Dermis microvascular lymphatic vessel endothelial cell (primary cell): ENCODE results near the gene MPZL1. TPM values are rescaled to one million over a fixed set of nuclear protein-coding genes. Genes with fewer than 3 reads are reported as not detected.
A peak's percentile ranks its signal among the peaks of the same experiment; 100 is the strongest.
"Not testable (repeated sequence)": the region's sequence is repeated elsewhere in the genome, so short reads cannot be mapped to it uniquely, and the experiment has no call there.

Experiments
- DNase-seq, 2 donors: peaks; one replicate each; pipeline versions ENCODE4 v3.0.0 to v3.0.0-alpha.2; 2010; ENCODE audit warnings: low read depth in 2 of 2
- total RNA-seq: library from RNA; depleted of rRNA; stranded (reverse); fragments of >200 nt; gene quantifications from 2 replicates; pipeline ENCODE4 v1.2.1, GENCODE V29; 2014

The MPZL1 gene
- total RNA-seq, 1 donor from 2014 or later, result 107 TPM

DNA sequence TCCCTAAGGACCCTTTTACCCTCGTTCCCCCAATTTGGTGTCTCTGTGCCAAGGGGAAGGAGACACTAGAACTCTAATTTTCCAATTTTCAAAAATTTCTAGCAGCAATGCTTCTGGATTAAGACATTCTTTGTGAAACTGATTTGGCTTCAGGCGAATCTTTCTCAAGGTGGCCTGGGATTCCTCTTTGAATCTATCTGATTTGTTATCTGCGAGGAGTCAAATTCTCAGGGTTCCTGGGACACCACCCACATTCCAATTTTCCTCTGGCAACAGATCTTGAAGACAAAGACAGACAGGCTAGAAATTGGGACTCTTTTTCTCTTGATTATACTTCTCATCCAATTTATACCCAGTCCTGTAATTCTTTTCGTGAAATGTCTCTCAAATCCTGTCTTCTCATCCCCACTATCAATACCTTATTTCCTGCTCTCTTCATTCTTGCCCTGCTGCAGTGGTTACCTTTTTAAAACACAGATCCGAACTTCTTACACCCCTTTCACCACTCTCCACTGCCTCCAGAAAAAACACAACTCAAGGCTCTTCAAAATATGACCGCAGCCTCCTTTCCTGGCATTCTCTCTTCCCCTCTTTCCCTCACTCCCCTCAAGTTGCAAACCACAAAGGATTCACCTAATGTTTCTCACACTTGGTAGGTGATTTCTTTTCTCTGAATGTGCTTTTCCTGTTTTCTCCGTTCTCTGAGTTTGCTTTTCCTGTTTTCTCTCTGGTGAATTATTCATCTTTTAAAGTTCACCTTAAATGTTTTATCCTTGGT, 2.7 kb upstream of the MPZL1 start:
- DNase-seq, result no peak

- DNase-seq, result not testable (repeated sequence)
Measured at GRCh38 chr1:167719715-167720421, 1.9 kb upstream of the MPZL1 start.

GRCh38 chr1:167720965-167721616, 691 bp upstream of the MPZL1 start:
- peak in 1 of 2 donors; percentile 66 for DNase-seq

DNA sequence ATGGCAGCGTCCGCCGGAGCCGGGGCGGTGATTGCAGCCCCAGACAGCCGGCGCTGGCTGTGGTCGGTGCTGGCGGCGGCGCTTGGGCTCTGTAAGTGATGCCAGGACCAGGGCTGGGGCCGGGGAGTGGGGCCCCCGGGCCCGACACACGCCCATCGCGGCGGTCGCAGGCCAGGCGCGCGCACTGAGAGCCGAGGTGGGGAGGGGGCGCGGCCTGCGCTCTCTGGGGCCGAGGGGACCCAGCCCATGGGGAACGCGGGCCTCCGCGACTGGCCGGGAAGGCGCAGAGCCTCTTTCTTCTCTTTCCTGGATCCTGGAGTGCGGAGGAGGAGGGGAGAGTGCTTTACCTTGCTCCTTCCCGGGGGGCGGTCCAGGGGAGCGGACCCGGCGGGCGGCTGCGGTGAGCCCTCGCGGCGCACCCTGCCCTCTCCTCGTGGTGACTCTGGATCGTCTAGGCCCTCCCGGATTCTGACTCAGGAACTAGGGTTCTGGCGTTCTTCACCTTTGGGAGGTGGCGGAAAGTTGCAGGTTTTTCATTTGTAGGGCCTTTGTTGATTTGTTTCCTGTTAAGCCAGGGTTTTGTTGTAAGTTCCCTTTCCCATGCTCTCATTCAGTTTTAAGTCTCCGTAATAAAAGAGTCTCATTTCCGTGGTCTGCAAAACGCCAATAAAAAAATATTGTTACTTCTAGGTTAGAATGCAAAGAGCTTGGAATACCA, 529 bp downstream of the MPZL1 start:
- peak in 1 of 2 donors; percentile 65 for DNase-seq

DNA sequence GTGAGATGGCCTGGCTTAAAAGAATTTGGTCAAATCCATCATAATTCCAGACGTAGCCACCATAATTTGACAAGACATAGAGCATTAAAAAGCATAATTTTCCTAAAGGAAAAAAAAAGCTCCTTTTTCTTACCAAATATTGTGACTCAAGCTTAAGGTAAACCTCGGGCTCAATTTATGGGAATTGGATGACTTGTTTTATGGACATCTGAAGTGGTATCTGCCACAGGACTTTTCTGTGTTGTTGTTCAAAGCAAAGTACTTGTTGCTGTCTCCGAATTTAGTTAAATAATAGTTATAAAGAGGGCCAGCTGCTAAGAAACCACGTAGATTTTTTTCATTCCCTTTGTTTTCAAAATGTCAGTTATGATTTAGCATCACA, 1.1 kb downstream of the MPZL1 start:
- no peak for DNase-seq

DNA sequence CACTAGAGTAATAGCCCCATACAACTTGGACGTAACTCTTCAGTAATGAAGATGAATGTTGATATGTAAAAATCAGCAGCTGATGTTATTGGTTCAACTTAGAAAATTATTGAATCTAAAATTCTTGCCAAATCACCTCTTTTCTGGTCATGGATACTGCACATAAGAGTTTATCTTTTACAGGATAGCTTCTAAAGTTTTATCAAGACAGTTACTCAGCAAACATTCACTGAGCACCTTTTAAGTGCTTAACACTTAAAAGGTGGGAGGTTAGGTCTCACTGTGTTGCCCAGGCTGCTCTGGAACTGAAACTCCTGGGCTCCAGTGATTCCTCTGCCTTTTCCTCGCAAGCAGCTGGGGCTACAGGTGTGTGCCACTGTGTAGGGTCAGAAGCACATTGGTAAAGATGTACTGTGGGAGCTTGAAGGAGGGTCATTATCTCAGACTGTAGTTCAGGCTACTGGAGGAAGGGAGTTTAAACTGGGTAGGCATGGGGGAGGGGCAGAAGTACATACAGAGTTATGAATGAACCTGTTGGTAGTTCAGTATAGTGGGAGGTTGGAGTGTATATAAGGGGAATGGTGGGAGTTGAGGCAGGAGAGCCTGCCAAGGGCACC, 2.0 kb downstream of the MPZL1 start:
- DNase-seq, result no peak

GRCh38 chr1:167726008-167726407, 4.2 kb downstream of the MPZL1 start:
- no peak for DNase-seq

DNA sequence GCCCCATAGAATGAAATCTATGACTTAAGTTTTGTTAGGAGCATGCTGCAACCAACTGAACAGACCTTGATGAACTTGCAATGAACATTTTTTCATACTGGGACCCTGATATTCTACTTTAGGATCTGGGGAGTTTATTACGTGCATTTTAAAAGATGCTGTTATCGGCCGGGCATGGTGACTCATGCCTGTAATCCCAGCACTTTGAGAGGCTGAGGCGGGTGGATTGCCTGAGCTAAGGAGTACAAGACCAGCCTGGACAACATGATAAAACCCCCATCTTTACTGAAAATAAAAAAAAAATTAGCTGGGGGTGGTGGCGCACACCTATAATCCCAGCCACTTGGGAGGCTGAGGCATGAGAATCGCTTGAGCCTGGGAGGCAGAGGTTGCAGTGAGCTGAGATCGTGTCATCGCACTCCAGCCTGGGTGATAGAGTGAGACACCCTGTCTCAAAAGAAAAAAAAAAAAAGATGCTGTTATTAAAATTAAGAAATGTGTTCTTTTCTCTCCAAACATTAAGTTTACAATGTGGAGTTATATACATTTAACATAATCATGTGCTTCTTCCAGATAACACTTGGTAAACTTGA, 7.1 kb downstream of the MPZL1 start:
- no peak for DNase-seq

- DNase-seq, result no peak
Measured at GRCh38 chr1:167734227-167734626, 12.4 kb downstream of the MPZL1 start.

- DNase-seq, result no peak
Measured at GRCh38 chr1:167734841-167735240, 13.1 kb downstream of the MPZL1 start.

DNA sequence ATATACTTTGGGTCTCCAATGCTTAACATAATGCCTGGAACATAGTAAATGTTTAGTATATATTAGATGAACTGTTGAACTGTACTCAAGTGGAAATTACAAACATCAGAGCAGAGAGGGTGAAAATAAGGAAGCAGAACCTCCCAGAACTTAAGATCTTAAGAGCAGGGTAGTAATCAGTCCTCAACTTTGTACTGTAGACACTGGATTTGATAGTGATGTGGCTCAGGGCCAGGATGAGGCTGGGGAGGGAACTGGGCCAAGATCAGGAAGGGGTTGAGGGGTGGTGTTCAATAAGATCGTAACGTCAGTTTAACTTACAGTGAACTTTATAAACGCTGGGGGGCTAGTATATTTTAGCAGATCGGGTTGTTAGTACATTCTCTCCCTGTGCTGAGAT, 15.4 kb downstream of the MPZL1 start:
- DNase-seq, result no peak

DNA sequence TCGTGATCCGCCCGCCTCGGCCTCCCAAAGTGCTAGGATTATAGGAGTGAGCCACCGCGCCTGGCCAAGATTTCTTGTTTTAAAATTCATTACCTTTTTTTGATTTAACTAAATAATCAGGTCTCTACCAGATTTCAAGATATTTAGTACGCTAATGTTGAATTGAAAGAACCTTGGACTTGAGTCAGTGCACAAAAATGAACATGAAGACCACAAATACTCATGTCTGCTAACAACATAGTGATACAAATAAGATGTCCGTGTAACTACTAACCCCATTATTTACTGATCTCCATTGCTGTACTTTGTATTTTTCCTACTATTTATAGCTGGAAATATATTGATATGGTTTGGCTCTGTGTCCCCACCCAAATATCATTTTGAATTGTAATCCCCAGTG, 16.4 kb downstream of the MPZL1 start:
- no peak for DNase-seq

GRCh38 chr1:167739752-167740151, 18.0 kb downstream of the MPZL1 start:
- DNase-seq, result peak in 1 of 2 donors; percentile 32

DNA sequence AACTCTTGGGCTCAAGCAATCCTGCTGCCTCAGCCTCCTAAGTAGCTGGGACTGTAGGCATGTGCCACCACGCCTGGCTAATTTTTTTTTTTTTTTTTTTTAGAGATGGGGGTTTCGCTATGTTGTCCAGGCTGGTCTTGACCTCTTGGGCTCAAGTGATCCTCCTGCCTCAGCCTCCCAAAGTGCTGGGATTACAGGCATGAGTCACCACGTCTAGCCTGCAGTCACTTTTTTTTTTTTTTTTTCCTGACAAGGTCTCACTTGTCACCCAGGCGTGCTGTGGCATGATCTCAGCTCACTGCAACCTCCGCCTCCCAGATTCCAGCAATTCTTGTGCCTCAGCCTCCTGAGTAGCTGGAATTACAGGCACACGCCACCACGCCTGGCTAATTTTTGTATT, 19.3 kb downstream of the MPZL1 start:
- not testable (repeated sequence) for DNase-seq

- not testable (repeated sequence) for DNase-seq
Measured at GRCh38 chr1:167742392-167743057, 20.7 kb downstream of the MPZL1 start.

DNA sequence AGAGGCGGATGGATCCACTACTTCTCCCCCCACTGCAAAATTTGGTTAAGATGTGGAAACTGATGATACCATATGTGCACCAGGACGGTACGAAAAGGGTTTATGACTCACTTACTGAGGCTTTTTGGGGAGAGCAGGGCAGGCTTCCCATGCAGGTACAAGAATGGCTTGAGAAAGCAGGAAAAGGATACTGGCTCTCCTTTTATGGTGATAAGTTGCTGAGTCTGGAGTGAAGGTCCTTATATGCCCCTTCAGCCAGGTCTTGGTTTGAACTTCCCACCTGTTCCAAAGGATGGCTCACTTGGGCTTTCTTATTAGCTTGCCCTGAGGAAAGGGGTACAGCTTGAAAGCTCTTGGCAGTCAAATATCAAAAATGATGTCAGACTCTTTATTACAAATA, 23.1 kb downstream of the MPZL1 start:
- no peak for DNase-seq

- no peak for DNase-seq
Measured at GRCh38 chr1:167746013-167746672, 24.4 kb downstream of the MPZL1 start.

- no peak for DNase-seq
Measured at GRCh38 chr1:167746988-167747655, 25.3 kb downstream of the MPZL1 start.

- DNase-seq, result no peak
Measured at GRCh38 chr1:167747988-167748387, 26.2 kb downstream of the MPZL1 start.
